Measurements from ENCODE around the gene LIMCH1. TPM values are rescaled to one million over a fixed set of nuclear protein-coding genes. Genes with fewer than 3 reads are reported as not detected.

Gene LIMCH1
- total RNA-seq, 1 donor from 2014 or later: 3.4 TPM

DNA sequence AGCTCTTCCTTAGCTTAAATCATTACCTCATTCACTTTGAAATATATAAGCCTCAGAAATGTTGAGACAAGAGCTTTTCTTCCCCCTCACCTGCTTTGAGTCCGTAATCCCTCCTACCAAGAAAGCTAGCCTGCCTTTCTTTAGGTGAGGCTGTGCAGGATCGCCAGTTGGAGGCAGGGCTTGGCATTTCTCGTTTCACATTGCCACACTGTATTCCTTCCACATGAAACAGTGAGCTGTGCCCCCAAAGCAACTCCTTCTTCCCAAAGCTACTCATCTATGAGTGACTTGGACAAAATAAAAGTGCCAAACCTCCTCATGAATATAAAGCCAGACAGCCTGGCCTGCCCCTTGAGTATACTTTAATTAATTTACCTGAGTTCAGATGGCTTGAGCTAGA lies 86.8 kb downstream of the LIMCH1 start:
- TF ChIP-seq, protein P1, sequence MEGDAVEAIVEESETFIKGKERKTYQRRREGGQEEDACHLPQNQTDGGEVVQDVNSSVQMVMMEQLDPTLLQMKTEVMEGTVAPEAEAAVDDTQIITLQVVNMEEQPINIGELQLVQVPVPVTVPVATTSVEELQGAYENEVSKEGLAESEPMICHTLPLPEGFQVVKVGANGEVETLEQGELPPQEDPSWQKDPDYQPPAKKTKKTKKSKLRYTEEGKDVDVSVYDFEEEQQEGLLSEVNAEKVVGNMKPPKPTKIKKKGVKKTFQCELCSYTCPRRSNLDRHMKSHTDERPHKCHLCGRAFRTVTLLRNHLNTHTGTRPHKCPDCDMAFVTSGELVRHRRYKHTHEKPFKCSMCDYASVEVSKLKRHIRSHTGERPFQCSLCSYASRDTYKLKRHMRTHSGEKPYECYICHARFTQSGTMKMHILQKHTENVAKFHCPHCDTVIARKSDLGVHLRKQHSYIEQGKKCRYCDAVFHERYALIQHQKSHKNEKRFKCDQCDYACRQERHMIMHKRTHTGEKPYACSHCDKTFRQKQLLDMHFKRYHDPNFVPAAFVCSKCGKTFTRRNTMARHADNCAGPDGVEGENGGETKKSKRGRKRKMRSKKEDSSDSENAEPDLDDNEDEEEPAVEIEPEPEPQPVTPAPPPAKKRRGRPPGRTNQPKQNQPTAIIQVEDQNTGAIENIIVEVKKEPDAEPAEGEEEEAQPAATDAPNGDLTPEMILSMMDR (IDR thresholded peaks at IDR 0.05; ENCODE audit: insufficient read depth, low read length, poor library complexity, severe bottlenecking): no peak
- no peak for DNase-seq (ENCODE audit: low read depth)
- H3K36me3 ChIP-seq (ENCODE audit: control insufficient read depth, insufficient read depth, low read length): no peaks in the 10 kb centered on the region
- no peak overlapping the region for H3K4me3 ChIP-seq (ENCODE audit: low read depth, low read length)
- no peaks in the 10 kb centered on the region for H3K27me3 ChIP-seq (ENCODE audit: control insufficient read depth, insufficient read depth, low read length)

DNA sequence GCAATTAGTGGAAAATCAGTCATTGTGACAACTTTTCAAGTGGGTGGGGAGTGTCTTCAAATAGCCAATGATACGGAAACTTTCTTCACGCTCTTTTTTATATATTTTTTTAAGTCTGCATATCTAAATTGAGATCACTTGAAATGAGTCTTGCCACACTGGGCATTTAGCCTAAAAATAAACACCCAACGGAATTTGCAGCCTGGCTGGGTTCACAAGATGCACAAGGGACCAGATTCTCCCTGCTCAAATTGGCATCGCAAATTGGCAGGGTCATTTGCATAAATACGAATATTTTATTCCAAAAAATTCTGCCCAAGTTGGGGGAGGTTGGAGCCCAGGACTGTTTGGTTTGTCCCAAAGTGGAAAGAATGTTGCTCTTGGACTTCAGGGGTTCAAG lies 87.6 kb downstream of the LIMCH1 start:
- no peaks in the 10 kb centered on the region for H3K27me3 ChIP-seq (ENCODE audit: control insufficient read depth, insufficient read depth, low read length)
- no peak for DNase-seq (ENCODE audit: low read depth)
- H3K4me3 ChIP-seq (ENCODE audit: low read depth, low read length): no peak overlapping the region
- H3K36me3 ChIP-seq (ENCODE audit: control insufficient read depth, insufficient read depth, low read length): no peaks in the 10 kb centered on the region
- TF ChIP-seq, protein P1 (IDR thresholded peaks at IDR 0.05; ENCODE audit: insufficient read depth, low read length, poor library complexity, severe bottlenecking): no peak

DNA sequence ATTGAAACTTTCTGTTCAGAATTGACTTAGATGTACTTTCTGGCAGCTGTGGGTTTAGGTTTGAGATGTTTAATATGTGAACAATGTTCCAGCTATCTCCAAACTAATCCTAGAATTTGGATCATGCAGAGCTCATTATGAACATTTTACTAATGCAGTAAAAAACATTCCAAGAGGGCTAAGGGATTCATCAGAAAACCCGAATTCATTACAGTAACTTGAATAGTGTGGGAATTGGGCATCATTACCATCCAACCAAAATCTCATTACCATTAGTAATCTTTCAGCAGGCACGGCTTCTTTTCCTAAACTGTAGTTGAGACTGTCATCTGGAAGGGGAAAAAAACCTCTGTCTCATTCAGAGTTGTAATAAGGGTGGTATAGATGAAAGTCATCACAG lies 91.0 kb downstream of the LIMCH1 start:
- DNase-seq (ENCODE audit: low read depth): no peak

DNA sequence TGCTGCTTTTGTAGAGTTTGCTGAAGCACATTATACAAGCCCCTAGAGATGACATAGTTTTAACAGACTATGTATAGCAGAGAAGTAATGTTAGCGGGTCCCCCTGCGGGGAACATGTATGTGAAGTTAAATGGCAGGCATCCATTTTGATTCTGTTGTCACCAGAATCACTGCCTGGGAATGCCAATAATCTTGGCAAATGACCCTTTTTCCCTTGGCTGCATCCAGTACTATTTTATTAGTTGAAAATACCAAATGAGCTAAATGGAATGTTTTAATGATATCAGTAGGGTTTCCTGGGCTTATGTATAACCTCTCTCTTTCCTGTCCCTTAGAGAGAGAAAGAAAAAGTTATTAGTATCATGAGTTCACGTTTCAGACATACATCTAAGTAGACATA lies 93.6 kb downstream of the LIMCH1 start:
- H3K4me3 ChIP-seq (ENCODE audit: low read depth, low read length): no peak overlapping the region
- H3K36me3 ChIP-seq (ENCODE audit: control insufficient read depth, insufficient read depth, low read length): no peaks in the 10 kb centered on the region
- no peak for DNase-seq (ENCODE audit: low read depth)
- no peaks in the 10 kb centered on the region for H3K27me3 ChIP-seq (ENCODE audit: control insufficient read depth, insufficient read depth, low read length)
- TF ChIP-seq, protein P1 (IDR thresholded peaks at IDR 0.05; ENCODE audit: insufficient read depth, low read length, poor library complexity, severe bottlenecking): no peak

More for the DNA sequence above, 91.0 kb downstream of the LIMCH1 start:
- no peak overlapping the region for H3K4me3 ChIP-seq (ENCODE audit: low read depth, low read length)
- H3K27me3 ChIP-seq (ENCODE audit: control insufficient read depth, insufficient read depth, low read length): no peaks in the 10 kb centered on the region
- H3K36me3 ChIP-seq (ENCODE audit: control insufficient read depth, insufficient read depth, low read length): no peaks in the 10 kb centered on the region
- TF ChIP-seq, protein P1 (IDR thresholded peaks at IDR 0.05; ENCODE audit: insufficient read depth, low read length, poor library complexity, severe bottlenecking): no peak

DNA sequence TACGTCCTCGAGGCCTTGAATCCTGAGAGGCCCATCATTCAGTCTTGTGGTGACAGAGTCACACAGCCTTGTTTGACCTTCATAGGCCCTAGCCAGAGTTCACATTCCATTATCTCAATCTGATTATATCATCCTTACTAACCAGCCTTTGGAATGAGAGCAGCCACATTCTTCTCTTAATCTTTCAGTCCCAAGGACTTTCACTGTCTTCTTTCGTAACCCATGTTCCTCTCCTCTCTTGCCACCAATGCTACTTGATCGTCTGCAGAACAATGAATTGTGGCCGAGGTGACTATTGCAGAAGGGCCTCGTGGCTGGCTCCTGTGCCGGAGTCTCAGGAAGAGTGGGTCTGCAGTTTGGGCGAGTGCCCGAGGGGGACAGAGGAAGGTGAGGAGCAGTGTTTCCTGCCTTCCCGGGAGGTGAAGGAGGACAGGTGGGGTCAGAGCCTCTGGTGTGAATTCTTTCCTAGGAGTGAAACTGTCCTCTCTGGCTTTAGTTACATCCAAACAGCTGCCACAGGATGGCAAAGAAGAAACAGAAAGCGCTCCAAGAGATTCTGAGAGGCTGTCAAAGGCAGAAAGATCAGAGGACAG lies 94.6 kb downstream of the LIMCH1 start:
- H3K27me3 ChIP-seq (ENCODE audit: control insufficient read depth, insufficient read depth, low read length): no peaks in the 10 kb centered on the region
- H3K36me3 ChIP-seq (ENCODE audit: control insufficient read depth, insufficient read depth, low read length): no peaks in the 10 kb centered on the region
- TF ChIP-seq, protein P1 (IDR thresholded peaks at IDR 0.05; ENCODE audit: insufficient read depth, low read length, poor library complexity, severe bottlenecking): no peak
- no peak overlapping the region for H3K4me3 ChIP-seq (ENCODE audit: low read depth, low read length)
- no peak for DNase-seq (ENCODE audit: low read depth)

DNA sequence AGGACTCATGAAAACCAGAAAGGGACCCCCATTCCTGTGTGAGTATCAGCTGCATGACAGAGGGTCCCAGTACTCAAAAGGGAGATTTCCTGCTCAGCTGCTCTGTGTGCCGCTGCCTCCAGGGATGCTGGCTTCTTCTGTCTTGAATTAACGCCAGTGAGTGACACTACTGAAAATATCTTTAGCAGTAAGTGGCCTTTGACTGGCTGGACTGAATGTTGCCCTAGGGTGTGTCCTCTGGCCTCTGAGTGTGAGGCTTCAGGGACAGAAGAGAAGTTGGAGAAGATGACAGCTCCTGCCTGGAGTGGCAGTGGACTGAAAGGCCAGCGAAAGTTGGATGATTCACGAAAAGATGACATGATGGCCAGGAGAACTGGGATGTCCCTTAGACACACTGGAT lies 95.4 kb downstream of the LIMCH1 start:
- Histone ChIP-seq H3K36me3 (ENCODE audit: control insufficient read depth, insufficient read depth, low read length) (no peaks in the 10 kb centered on the region), H3K27me3 (ENCODE audit: control insufficient read depth, insufficient read depth, low read length) (no peaks in the 10 kb centered on the region), H3K4me3 (ENCODE audit: low read depth, low read length) (no peak overlapping the region)
- no peak for DNase-seq (ENCODE audit: low read depth)
- TF ChIP-seq, protein P1 (IDR thresholded peaks at IDR 0.05; ENCODE audit: insufficient read depth, low read length, poor library complexity, severe bottlenecking): no peak
